ENCODE measurements around the gene CELA1. TPM values are rescaled to one million over a fixed set of nuclear protein-coding genes. Genes with fewer than 3 reads are reported as not detected.

The CELA1 gene
- total RNA-seq: under 1 TPM; 0.36 to 0.73 TPM
- 1 to 10 TPM; 1.6 to 3.7 TPM for polyA plus RNA-seq

GRCh38 chr12:51346581-51346980, at the start of gene CELA1:
TSS of gene CELA1 (minus strand) at chr12:51346679. CDS start at chr12:51346638, 41 bp downstream.
- Mint-ChIP-seq H3K4me3 (no peak within 1 kb of the TSS), H3K36me3 (no peaks in the 10 kb centered on the region), H3K27ac (peak within 1 kb of the TSS in 2 of 7 donors; percentile 52 to 61), H3K9me3 (peaks cover 0 to 1% (median 0%) of the 10 kb centered on the region in 8 donors), H3K27me3 (no peaks in the 10 kb centered on the region), H3K4me1 (peaks cover under 1 to 5% (median 2%) of the 10 kb centered on the region in 4 donors)
- ChIA-PET CTCF (ENCODE audit: partially characterized antibody) (no interaction called here), POLR2A (ENCODE audit: partially characterized antibody) (no interaction called here)
- Histone ChIP-seq H3K4me1 (ENCODE audit: insufficient read depth, low read length) (no peaks in the 10 kb centered on the region), H3K36me3 (ENCODE audit: insufficient read depth, low read length) (no peaks in the 10 kb centered on the region), H3K27me3 (ENCODE audit: insufficient read depth, low read length) (no peaks in the 10 kb centered on the region), H3K4me3 (ENCODE audit: low read length in 2 of 2) (no peak within 1 kb of the TSS), H3K9me3 (ENCODE audit: control insufficient read depth in 1 of 2, low read length in 2 of 2) (no peaks in the 10 kb centered on the region), H3K27ac (ENCODE audit: low read depth, low read length) (no peak within 1 kb of the TSS)
- intact Hi-C loops (cut with micrococcal nuclease): no loop called here
- no peak for DNase-seq

- Mint-ChIP-seq H3K27me3 (no peaks in the 10 kb centered on the region), H3K4me3 (peak overlapping the region; percentile 38 to 97 (median 82)), H3K36me3 (peaks cover 0 to 4% of the 10 kb centered on the region in 2 donors), H3K27ac (peak overlapping the region; percentile 63 to 97 (median 93)), H3K4me1 (peaks cover 39 to 54% (median 44%) of the 10 kb centered on the region in 4 donors), H3K9me3 (no peaks in the 10 kb centered on the region)
- POLR2A ChIA-PET (ENCODE audit: partially characterized antibody): interaction anchor here (0.7 to 1.4 kb wide), 4 partner anchors 12 to 196 kb away, joined by 3 to 5 read pairs (median 4); no protein-coding TSS in a partner anchor
- peak in 1 of 5 donors; percentile 54 for DNase-seq
- intact Hi-C loops (cut with micrococcal nuclease): no loop called here
- Histone ChIP-seq H3K4me3 (ENCODE audit: low read length in 2 of 2) (no peak overlapping the region), H3K36me3 (ENCODE audit: insufficient read depth, low read length) (no peaks in the 10 kb centered on the region), H3K4me1 (ENCODE audit: insufficient read depth, low read length) (peaks cover 53% of the 10 kb centered on the region), H3K27ac (ENCODE audit: low read depth, low read length) (peak overlapping the region; percentile 50), H3K27me3 (ENCODE audit: insufficient read depth, low read length) (no peaks in the 10 kb centered on the region), H3K9me3 (ENCODE audit: control insufficient read depth in 1 of 2, low read length in 2 of 2) (no peaks in the 10 kb centered on the region)
- CTCF ChIA-PET (ENCODE audit: partially characterized antibody): interaction anchor here (0.9 to 2.5 kb wide), 5 partner anchors 23 to 133 kb away, joined by 3 to 7 read pairs (median 3); no protein-coding TSS in a partner anchor
These were observed 49.1 kb upstream of the CELA1 start for GRCh38 chr12:51395283-51396230.

- H3K27ac ChIP-seq (ENCODE audit: low read depth, low read length): peak overlapping the region; percentile 43
- Mint-ChIP-seq H3K4me3 (peak overlapping the region; percentile 66 to 97 (median 82)), H3K4me1 (peaks cover 50 to 67% (median 57%) of the 10 kb centered on the region in 4 donors), H3K27me3 (no peaks in the 10 kb centered on the region), H3K36me3 (peaks cover 0 to 4% of the 10 kb centered on the region in 2 donors), H3K9me3 (no peaks in the 10 kb centered on the region), H3K27ac (peak overlapping the region; percentile 91 to 97 (median 93))
- H3K9me3 ChIP-seq (ENCODE audit: control insufficient read depth in 1 of 2, low read length in 2 of 2): no peaks in the 10 kb centered on the region
- no peaks in the 10 kb centered on the region for H3K36me3 ChIP-seq (ENCODE audit: insufficient read depth, low read length)
- POLR2A ChIA-PET (ENCODE audit: partially characterized antibody): interaction anchor here (0.6 to 3.6 kb wide), 6 partner anchors 9 to 70 kb away, joined by 3 to 13 read pairs (median 7); partner anchors contain the start of gene BIN2
- CTCF ChIA-PET (ENCODE audit: partially characterized antibody): interaction anchor here (0.5 to 2.5 kb wide), 3 partner anchors 25 to 483 kb away, joined by 3 to 7 read pairs (median 4); no protein-coding TSS in a partner anchor
- intact Hi-C loops (cut with micrococcal nuclease): no loop called here
- H3K27me3 ChIP-seq (ENCODE audit: insufficient read depth, low read length): no peaks in the 10 kb centered on the region
- H3K4me3 ChIP-seq (ENCODE audit: low read length in 2 of 2): peak overlapping the region in 1 of 2 donors; percentile 23
- DNase-seq: peak; percentile 48 to 87 (median 56)
- H3K4me1 ChIP-seq (ENCODE audit: insufficient read depth, low read length): peaks cover 67% of the 10 kb centered on the region
These were observed 47.4 kb upstream of the CELA1 start for GRCh38 chr12:51393676-51394545.

GRCh38 chr12:51392556-51393237, 46.2 kb upstream of the CELA1 start:
- H3K27ac Mint-ChIP-seq: peak overlapping the region; percentile 86 to 97 (median 92)
- peak overlapping the region; percentile 72 to 97 (median 86) for H3K4me3 Mint-ChIP-seq
- no peaks in the 10 kb centered on the region for H3K27me3 ChIP-seq (ENCODE audit: insufficient read depth, low read length)
- H3K4me1 ChIP-seq (ENCODE audit: insufficient read depth, low read length): peaks cover 74% of the 10 kb centered on the region
- no peak overlapping the region for H3K27ac ChIP-seq (ENCODE audit: low read depth, low read length)
- no peaks in the 10 kb centered on the region for H3K9me3 Mint-ChIP-seq
- H3K9me3 ChIP-seq (ENCODE audit: control insufficient read depth in 1 of 2, low read length in 2 of 2): no peaks in the 10 kb centered on the region
- intact Hi-C loops (cut with micrococcal nuclease): no loop called here
- H3K4me1 Mint-ChIP-seq: peaks cover 59 to 74% (median 66%) of the 10 kb centered on the region in 4 donors
- POLR2A ChIA-PET (ENCODE audit: partially characterized antibody): interaction anchor here (1.0 to 4.0 kb wide), 3 partner anchors 19 to 69 kb away, joined by 5 to 33 read pairs (median 12); partner anchors contain the start of gene BIN2
- CTCF ChIA-PET (ENCODE audit: partially characterized antibody): interaction anchor here (0.7 to 2.5 kb wide), 4 partner anchors 13 to 139 kb away, joined by 3 to 7 read pairs (median 4); no protein-coding TSS in a partner anchor
- no peak overlapping the region for H3K4me3 ChIP-seq (ENCODE audit: low read length in 2 of 2)
- no peaks in the 10 kb centered on the region for H3K36me3 ChIP-seq (ENCODE audit: insufficient read depth, low read length)
- peaks cover 0 to 4% of the 10 kb centered on the region in 2 donors for H3K36me3 Mint-ChIP-seq
- H3K27me3 Mint-ChIP-seq: no peaks in the 10 kb centered on the region
- peak in 2 of 5 donors; percentile 17 to 50 for DNase-seq

GRCh38 chr12:51391283-51392123, 45.0 kb upstream of the CELA1 start, which contains the start of gene GALNT6:
TSS of gene GALNT6 (minus strand) at chr12:51391406. CDS start at chr12:51379781, 11,625 bp downstream.
- H3K4me3 Mint-ChIP-seq: peak within 1 kb of the TSS; percentile 86 to 97 (median 90)
- peak within 1 kb of the TSS; percentile 74 to 97 (median 91) for H3K27ac Mint-ChIP-seq
- H3K27me3 Mint-ChIP-seq: no peaks in the 10 kb centered on the region
- peak; percentile 60 to 79 (median 65) for DNase-seq
- POLR2A ChIA-PET (ENCODE audit: partially characterized antibody): interaction anchor here (1.0 to 4.0 kb wide), 3 partner anchors 18 to 68 kb away, joined by 5 to 33 read pairs (median 12); partner anchors contain the start of gene BIN2
- peak within 1 kb of the TSS; percentile 25 to 68 for H3K4me3 ChIP-seq (ENCODE audit: low read length in 2 of 2)
- intact Hi-C loops (cut with micrococcal nuclease): loop anchor here (1.0 kb wide), 1 partner anchor 22 kb away; no protein-coding TSS in a partner anchor
- H3K27me3 ChIP-seq (ENCODE audit: insufficient read depth, low read length): no peaks in the 10 kb centered on the region
- no peaks in the 10 kb centered on the region for H3K36me3 ChIP-seq (ENCODE audit: insufficient read depth, low read length)
- H3K36me3 Mint-ChIP-seq: peaks cover 0 to 4% of the 10 kb centered on the region in 2 donors
- CTCF ChIA-PET (ENCODE audit: partially characterized antibody): interaction anchor here (0.7 to 2.2 kb wide), 4 partner anchors 12 to 140 kb away, joined by 3 to 5 read pairs (median 4); no protein-coding TSS in a partner anchor
- peaks cover 58 to 80% (median 69%) of the 10 kb centered on the region in 4 donors for H3K4me1 Mint-ChIP-seq
- H3K4me1 ChIP-seq (ENCODE audit: insufficient read depth, low read length): peaks cover 74% of the 10 kb centered on the region
- H3K9me3 ChIP-seq (ENCODE audit: control insufficient read depth in 1 of 2, low read length in 2 of 2): no peaks in the 10 kb centered on the region
- H3K27ac ChIP-seq (ENCODE audit: low read depth, low read length): peak within 1 kb of the TSS; percentile 55
- H3K9me3 Mint-ChIP-seq: no peaks in the 10 kb centered on the region

Measured in CD4-positive, alpha-beta memory T cell (primary cell).